K562 (cell line): ENCODE results near the gene RPL19. TPM values are rescaled to one million over a fixed set of nuclear protein-coding genes. Genes with fewer than 3 reads are reported as not detected.
A peak's percentile ranks its signal among the peaks of the same experiment; 100 is the strongest.

ENCODE experiments used
- CBX8 ChIP-seq: fragments of 200-600 bp; sonication (generic); IDR thresholded peaks from 2 replicates; pipeline ENCODE4 v1.6.1; 2012; ENCODE audit warnings: borderline replicate concordance, mixed run types, low read depth, mild to moderate bottlenecking, moderate library complexity, mixed read lengths, low read length, control low read depth, inconsistent platforms; ENCODE audit not compliant: poor library complexity, severe bottlenecking; ENCODE audit errors: extremely low read depth
- CHCHD3 ChIP-seq: fragments of 250-450 bp; sonication (Bioruptor Pico); IDR thresholded peaks from 2 replicates; pipeline ENCODE4 v2.1.2; 2022; ENCODE audit warnings: mild to moderate bottlenecking
- CXXC5 ChIP-seq: fragments of 250-450 bp; sonication (Bioruptor Pico); IDR thresholded peaks from 2 replicates; pipeline ENCODE4 v1.8.0; 2022; ENCODE audit warnings: inconsistent platforms, mild to moderate bottlenecking, moderate library complexity
- ETS1 ChIP-seq: conservative IDR thresholded peaks from 2 replicates; pipeline ENCODE4 v1.6.1; 2011; ENCODE audit warnings: low read depth, mild to moderate bottlenecking, low read length; ENCODE audit not compliant: control insufficient read depth
- GABPA ChIP-seq: fragments of 200-800 bp; sonication (Bioruptor generic); conservative IDR thresholded peaks from 2 replicates; pipeline ENCODE4 v1.6.1; 2016; ENCODE audit warnings: low read depth, missing genetic modification characterization, missing compliant biosample characterization
- GTF2A2 ChIP-seq: IDR thresholded peaks from 2 replicates; pipeline ENCODE4 v1.6.1; 2016; ENCODE audit warnings: mild to moderate bottlenecking, missing genetic modification characterization, missing compliant biosample characterization
- HNRNPK ChIP-seq: fragments of 200-400 bp; formaldehyde crosslinking; IDR thresholded peaks from one replicate; pipeline ENCODE4 v1.6.1; 2018; ENCODE audit warnings: mild to moderate bottlenecking, low read depth, low read length; ENCODE audit not compliant: poor library complexity, severe bottlenecking
- MAFF ChIP-seq: IDR thresholded peaks from 2 replicates; pipeline ENCODE4 v1.6.1; 2012; ENCODE audit warnings: low read length, improper control_type of control experiment
- MAZ ChIP-seq, 2 experiments: fragments of 450-650 bp in 1 of 2; sonication (generic) in 1 of 2; formaldehyde crosslinking; IDR thresholded peaks in 1 of 2; conservative IDR thresholded peaks in 1 of 2; 2 replicates each; pipeline versions ENCODE4 v1.4.0 to v1.5.0; 2020; ENCODE audit warnings: mild to moderate bottlenecking in 1 of 2, missing genetic modification reagents in 1 of 2
- NBN ChIP-seq: fragments of 450-650 bp; IDR thresholded peaks from 2 replicates; pipeline ENCODE4 v1.6.1; 2016; ENCODE audit warnings: low read depth, mild to moderate bottlenecking
- POLR2G ChIP-seq: fragments of 200-400 bp; formaldehyde crosslinking; IDR thresholded peaks from 2 replicates; pipeline ENCODE4 v1.6.1; 2017; ENCODE audit warnings: low read depth, mild to moderate bottlenecking, antibody characterized with exemption, low read length, moderate library complexity
- RB1 ChIP-seq: fragments of 450-650 bp; IDR thresholded peaks from 2 replicates; pipeline ENCODE4 v1.6.1; 2017; ENCODE audit warnings: low read depth, mild to moderate bottlenecking
- SNIP1 ChIP-seq: fragments of 450-650 bp; IDR thresholded peaks from 2 replicates; pipeline ENCODE4 v1.7.1; 2017; ENCODE audit warnings: low read depth, mild to moderate bottlenecking
- TAF9B ChIP-seq: fragments of 450-650 bp; IDR thresholded peaks from 2 replicates; pipeline ENCODE4 v1.6.1; 2018; ENCODE audit warnings: mild to moderate bottlenecking; ENCODE audit not compliant: partially characterized antibody
- TSHZ1 ChIP-seq: fragments of 250-450 bp; sonication (Bioruptor Pico); IDR thresholded peaks from 2 replicates; pipeline ENCODE4 v1.4.0; 2020; ENCODE audit warnings: mild to moderate bottlenecking, moderate library complexity
- WHSC1 ChIP-seq: IDR thresholded peaks from one replicate; pipeline ENCODE4 v1.6.1; 2012; ENCODE audit warnings: low read length, control low read depth, inconsistent platforms
- ZBED1 ChIP-seq: IDR thresholded peaks from 2 replicates; pipeline ENCODE4 v1.6.1; 2014
- ZBTB26 ChIP-seq: fragments of 450-650 bp; formaldehyde crosslinking; IDR thresholded peaks from 2 replicates; pipeline ENCODE4 v1.4.0; 2022; ENCODE audit warnings: missing genetic modification characterization
- ZBTB7A ChIP-seq: IDR thresholded peaks from 2 replicates; pipeline ENCODE4 v1.6.1; 2011; ENCODE audit warnings: low read depth, mild to moderate bottlenecking, low read length, moderate library complexity, borderline replicate concordance; ENCODE audit not compliant: control insufficient read depth
- ZNF282 ChIP-seq: sonication (generic); formaldehyde crosslinking; IDR thresholded peaks from 2 replicates; pipeline ENCODE4 v1.8.1; 2023; ENCODE audit warnings: missing genetic modification reagents
- ZNF586 ChIP-seq: fragments of 450-650 bp; formaldehyde crosslinking; conservative IDR thresholded peaks from 2 replicates; pipeline ENCODE4 v1.4.0; 2020; ENCODE audit warnings: mild to moderate bottlenecking, moderate library complexity
- ZNF778 ChIP-seq: fragments of 450-650 bp; formaldehyde crosslinking; IDR thresholded peaks from 2 replicates; pipeline ENCODE4 v1.4.0; 2020; ENCODE audit warnings: mild to moderate bottlenecking, moderate library complexity
- polyA plus RNA-seq, 8 experiments: library from polyadenylated mRNA; depleted of rRNA in 4 of 8; stranded (reverse) in 5 of 8; unstranded in 3 of 8; fragments of >200 nt; fragmentation: Nextera tagmentation in 2 of 8; fragmentation: Illumina TruSeq in 1 of 8; extraction: Ambion mirVana in 2 of 8; extraction: Trizol in 1 of 8; gene quantifications; 2 replicates each; pipeline versions ENCODE4 v1.2.1 to v1.2.3, GENCODE V29; 2011 to 2014; ENCODE audit warnings: inconsistent platforms in 1 of 8, missing spikeins in 1 of 8
- total RNA-seq, 7 experiments: library from RNA; depleted of rRNA in 6 of 7; stranded (reverse); fragments of >200 nt in 6 of 7; fragmentation: Illumina TruSeq in 2 of 7; extraction: Trizol in 2 of 7; gene quantifications; 2 replicates each; pipeline versions ENCODE4 v1.2.1 to v1.2.3, GENCODE V29; 2011 to 2021; ENCODE audit warnings: low replicate concordance in 1 of 7

The RPL19 gene
- total and polyA plus RNA-seq, 9 of the 15 experiments (the other 6 are each of a cell fraction or from before 2014, with no cell fraction given): 2,263 to 4,614 (median 3,727) TPM

- TF ChIP-seq ZBTB7A (peak; percentile 97), WHSC1 (no peak), MAZ (CRISPR knock-in tag; conservative IDR thresholded peaks at IDR 0.05 in 1 of 2, IDR thresholded peaks at IDR 0.05 in 1 of 2) (peak in 1 of 2 experiments; percentile 84; a peak in 2 of 4 replicates), SNIP1 (no peak), ZBTB26 (CRISPR knock-in tag) (no peak), NBN (no peak), ZNF778 (CRISPR knock-in tag) (no peak), GTF2A2 (tag) (no peak), GABPA (tag) (no peak), CBX8 (no peak), ZNF586 (no peak), ZBED1 (no peak), CXXC5 (no peak), HNRNPK (no peak), TAF9B (no peak), MAFF (no peak), POLR2G (peak; percentile 44), ETS1 (no peak), TSHZ1 (CRISPR knock-in tag) (no peak), ZNF282 (no peak), CHCHD3 (CRISPR knock-in tag) (no peak), RB1 (peak; percentile 57; the same call in 1 of the 2 replicates)
These were observed 25.0 kb upstream of the RPL19 start (continued) for GRCh38 chr17:39174920-39175694.
